PFSK-1 (cell line): ENCODE measurements around the gene SRRM2.

Source experiments
- FOXP2 ChIP-seq: optimal IDR thresholded peaks from 2 replicates; pipeline ENCODE3; 2011; ENCODE audit warnings: borderline replicate concordance, control low read depth, inconsistent platforms; ENCODE audit not compliant: insufficient read depth; ENCODE audit errors: extremely low read length, extremely low read depth
- POLR2AphosphoS5 ChIP-seq: IDR thresholded peaks from 2 replicates; pipeline ENCODE4 v1.6.1; 2012; ENCODE audit warnings: low read depth, mild to moderate bottlenecking, control low read depth, low read length, moderate library complexity
- SIN3A ChIP-seq: IDR thresholded peaks from 2 replicates; pipeline ENCODE4 v1.6.1; 2012; ENCODE audit warnings: mild to moderate bottlenecking, low read length, moderate library complexity, borderline replicate concordance; ENCODE audit not compliant: insufficient read depth
- TAF1 ChIP-seq: IDR thresholded peaks from 2 replicates; pipeline ENCODE4 v1.6.1; 2012; ENCODE audit warnings: low read length, control low read depth, borderline replicate concordance; ENCODE audit not compliant: insufficient read depth
- TF ChIP-seq, protein P1 (sequence below), 2 experiments: IDR thresholded peaks; 2 replicates each; pipeline versions ENCODE4 v1.6.1 to v1.8.0; 2011 to 2012; ENCODE audit warnings: low read depth in 2 of 2, low read length in 2 of 2, control low read depth in 1 of 2, inconsistent platforms in 1 of 2, mild to moderate bottlenecking in 1 of 2, moderate library complexity in 1 of 2; ENCODE audit not compliant: insufficient read depth in 1 of 2

The SRRM2 gene

DNA sequence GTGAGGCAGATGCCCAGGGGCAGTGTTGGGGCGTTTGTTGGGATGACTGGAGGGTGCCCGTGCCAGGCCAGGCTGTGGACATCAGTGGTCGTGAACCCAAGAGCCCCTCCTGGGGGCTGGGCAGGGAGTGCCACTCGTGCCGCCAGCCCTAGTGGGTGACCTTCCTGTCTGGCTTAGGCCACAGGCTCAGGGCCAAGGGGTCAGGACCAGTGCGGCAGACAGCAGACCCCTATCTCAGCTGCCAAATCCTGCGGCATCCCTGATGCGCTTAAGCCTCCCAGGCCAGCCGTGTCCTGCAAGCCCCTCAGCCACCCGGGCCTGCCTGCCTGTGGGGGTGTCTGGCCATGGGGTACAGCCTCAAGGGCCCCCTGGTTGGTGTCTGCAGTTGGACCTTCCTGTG lies 47.1 kb upstream of the SRRM2 start:
- no peak for TF ChIP-seq TAF1
- TF ChIP-seq, protein P1, sequence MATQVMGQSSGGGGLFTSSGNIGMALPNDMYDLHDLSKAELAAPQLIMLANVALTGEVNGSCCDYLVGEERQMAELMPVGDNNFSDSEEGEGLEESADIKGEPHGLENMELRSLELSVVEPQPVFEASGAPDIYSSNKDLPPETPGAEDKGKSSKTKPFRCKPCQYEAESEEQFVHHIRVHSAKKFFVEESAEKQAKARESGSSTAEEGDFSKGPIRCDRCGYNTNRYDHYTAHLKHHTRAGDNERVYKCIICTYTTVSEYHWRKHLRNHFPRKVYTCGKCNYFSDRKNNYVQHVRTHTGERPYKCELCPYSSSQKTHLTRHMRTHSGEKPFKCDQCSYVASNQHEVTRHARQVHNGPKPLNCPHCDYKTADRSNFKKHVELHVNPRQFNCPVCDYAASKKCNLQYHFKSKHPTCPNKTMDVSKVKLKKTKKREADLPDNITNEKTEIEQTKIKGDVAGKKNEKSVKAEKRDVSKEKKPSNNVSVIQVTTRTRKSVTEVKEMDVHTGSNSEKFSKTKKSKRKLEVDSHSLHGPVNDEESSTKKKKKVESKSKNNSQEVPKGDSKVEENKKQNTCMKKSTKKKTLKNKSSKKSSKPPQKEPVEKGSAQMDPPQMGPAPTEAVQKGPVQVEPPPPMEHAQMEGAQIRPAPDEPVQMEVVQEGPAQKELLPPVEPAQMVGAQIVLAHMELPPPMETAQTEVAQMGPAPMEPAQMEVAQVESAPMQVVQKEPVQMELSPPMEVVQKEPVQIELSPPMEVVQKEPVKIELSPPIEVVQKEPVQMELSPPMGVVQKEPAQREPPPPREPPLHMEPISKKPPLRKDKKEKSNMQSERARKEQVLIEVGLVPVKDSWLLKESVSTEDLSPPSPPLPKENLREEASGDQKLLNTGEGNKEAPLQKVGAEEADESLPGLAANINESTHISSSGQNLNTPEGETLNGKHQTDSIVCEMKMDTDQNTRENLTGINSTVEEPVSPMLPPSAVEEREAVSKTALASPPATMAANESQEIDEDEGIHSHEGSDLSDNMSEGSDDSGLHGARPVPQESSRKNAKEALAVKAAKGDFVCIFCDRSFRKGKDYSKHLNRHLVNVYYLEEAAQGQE (IDR thresholded peaks at IDR 0.05; ENCODE audit: insufficient read depth in 1 of 2, low read depth in 2 of 2, low read length in 2 of 2): no peak
- no peak for TF ChIP-seq FOXP2
- no peak for TF ChIP-seq POLR2AphosphoS5
- no peak for TF ChIP-seq SIN3A

DNA sequence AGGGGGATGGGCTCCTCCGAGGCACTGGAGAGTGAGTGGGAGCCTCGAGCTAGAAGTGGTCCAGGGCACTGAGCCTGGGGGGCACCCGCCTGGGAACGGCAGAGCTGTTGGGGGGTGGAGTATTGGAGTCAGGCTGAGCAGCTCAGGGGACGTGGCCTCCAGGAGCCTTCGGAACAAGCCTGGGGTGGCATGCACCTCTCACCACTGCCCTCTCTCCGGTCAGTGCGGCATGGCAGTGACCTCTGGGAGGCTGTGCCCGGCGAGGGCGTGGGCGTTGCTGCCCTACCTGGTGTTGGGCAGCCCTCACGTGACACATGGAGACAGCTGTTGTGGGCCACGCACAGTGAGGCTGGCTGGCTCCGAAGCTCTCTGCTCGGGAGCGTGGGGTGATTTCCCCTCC lies 46.4 kb upstream of the SRRM2 start:
- TF ChIP-seq SIN3A (no peak), FOXP2 (no peak), TAF1 (no peak), POLR2AphosphoS5 (no peak)
- TF ChIP-seq, protein P1 (IDR thresholded peaks at IDR 0.05; ENCODE audit: insufficient read depth in 1 of 2, low read depth in 2 of 2, low read length in 2 of 2): no peak

DNA sequence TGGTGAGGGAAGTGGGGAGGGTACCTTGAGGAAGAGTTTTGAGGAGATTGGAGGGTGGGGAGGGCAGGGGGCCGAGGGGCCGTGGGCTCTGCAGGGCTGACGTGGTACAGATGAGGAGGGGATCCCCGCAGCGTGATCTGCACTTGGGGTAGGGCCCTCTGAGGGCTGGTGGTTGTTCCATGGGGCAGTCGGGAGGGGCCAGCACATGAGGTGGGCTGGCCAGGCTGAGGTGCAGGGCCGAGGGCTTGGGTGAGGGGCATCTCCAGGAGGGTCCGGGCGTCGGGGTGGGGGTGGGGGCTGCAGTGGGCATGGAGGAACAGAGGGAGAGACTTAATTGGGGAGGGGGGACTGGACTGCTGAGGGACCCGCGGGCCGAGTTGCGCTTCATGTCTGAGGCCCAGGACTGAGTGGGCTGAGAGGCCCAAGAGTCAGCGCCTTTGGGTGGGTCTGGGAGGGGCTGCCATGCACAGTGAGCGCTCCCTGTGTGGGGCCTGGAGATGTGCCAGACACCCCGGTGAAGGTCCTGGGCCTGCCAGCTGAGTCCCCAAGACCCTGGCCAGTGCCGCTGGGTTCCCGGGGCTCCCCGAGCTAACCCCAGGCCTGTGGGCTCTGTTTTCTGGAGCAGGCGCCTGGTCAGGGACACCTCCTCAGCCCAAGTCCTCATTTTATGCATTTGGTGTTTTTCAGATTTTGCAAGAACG lies 45.7 kb upstream of the SRRM2 start:
- TF ChIP-seq TAF1 (no peak), POLR2AphosphoS5 (no peak), FOXP2 (no peak), SIN3A (no peak)
- TF ChIP-seq, protein P1 (IDR thresholded peaks at IDR 0.05; ENCODE audit: insufficient read depth in 1 of 2, low read depth in 2 of 2, low read length in 2 of 2): no peak

DNA sequence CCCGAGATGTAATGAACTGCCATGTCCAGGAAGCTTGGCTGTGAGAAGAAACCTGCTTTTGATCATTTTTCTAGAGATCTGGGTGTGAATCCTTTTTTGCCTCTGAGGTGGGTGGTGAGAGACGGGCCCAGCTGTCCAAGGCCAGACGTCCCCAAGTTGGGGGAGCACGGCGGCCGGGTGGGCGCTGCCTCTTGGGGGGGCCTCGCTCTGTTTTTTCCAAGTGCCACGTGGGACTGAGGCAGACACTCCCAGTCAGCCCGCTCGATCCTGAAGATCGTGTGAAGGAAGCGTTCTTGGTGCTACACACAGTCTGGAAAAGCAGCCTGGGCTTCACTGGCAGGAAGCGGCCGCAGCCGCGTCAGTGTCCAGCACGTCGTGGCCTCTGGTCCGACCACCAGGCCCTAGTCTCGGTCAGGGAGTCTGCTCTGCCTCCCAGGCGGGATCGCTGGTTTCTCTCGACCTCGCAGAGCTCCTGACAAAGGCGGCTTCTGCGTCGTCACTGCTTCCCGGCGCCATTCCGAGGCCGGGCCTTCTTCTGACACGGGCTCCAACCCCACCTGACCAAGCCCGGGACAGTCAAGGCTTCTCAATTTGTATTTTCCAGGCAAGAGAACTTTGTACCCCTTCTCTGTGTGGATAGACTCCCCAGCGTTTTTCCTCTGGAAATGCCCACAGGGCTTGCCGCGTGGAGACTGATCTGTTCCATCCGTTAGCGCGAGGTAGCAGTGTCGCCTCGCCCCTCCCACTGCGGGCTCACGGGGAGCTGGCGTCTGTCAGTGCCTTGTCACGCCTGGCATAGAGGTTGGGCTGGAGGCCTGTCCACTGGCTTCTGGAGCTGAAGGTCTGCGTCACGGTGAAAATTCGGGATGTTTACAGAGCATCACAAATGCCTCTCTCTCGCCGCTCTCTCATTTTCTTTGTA lies 44.8 kb upstream of the SRRM2 start:
- TF ChIP-seq POLR2AphosphoS5: no peak
- no peak for TF ChIP-seq FOXP2
- TF ChIP-seq TAF1: no peak
- TF ChIP-seq SIN3A: no peak
- TF ChIP-seq, protein P1 (IDR thresholded peaks at IDR 0.05; ENCODE audit: insufficient read depth in 1 of 2, low read depth in 2 of 2, low read length in 2 of 2): no peak
